Kidney epithelial cell (primary cell): Measurements from ENCODE around the gene SFTA2. TPM values are rescaled to one million over a fixed set of nuclear protein-coding genes. Genes with fewer than 3 reads are reported as not detected.

Experiments used
- DNase-seq: peaks from one replicate; pipeline ENCODE4 v3.0.0-alpha.2; 2010; ENCODE audit warnings: low read depth
- H3K27me3 ChIP-seq: 2 replicates; pipeline ENCODE4 v1.6.0; 2011; ENCODE audit warnings: low read length; ENCODE audit not compliant: control insufficient read depth, insufficient read depth
- H3K36me3 ChIP-seq: 2 replicates; pipeline ENCODE4 v1.5.1; 2011; ENCODE audit warnings: low read length; ENCODE audit not compliant: control insufficient read depth, insufficient read depth
- H3K4me3 ChIP-seq: 2 replicates; pipeline ENCODE4 v1.5.1; 2011; ENCODE audit warnings: low read depth, mild to moderate bottlenecking, control low read depth, low read length
- CTCF ChIP-seq: IDR thresholded peaks from 2 replicates; pipeline ENCODE4 v1.5.1; 2011; ENCODE audit warnings: mild to moderate bottlenecking, moderate library complexity, low read length, control low read depth, inconsistent platforms; ENCODE audit not compliant: insufficient read depth, poor library complexity, severe bottlenecking
- total RNA-seq: library from RNA; depleted of rRNA; stranded (reverse); fragments of >200 nt; gene quantifications from 2 replicates; pipeline ENCODE4 v1.2.3, GENCODE V29; 2015

SFTA2 gene
- 1.0 TPM in 1 of 2 replicates, not detected in the other for total RNA-seq

DNA sequence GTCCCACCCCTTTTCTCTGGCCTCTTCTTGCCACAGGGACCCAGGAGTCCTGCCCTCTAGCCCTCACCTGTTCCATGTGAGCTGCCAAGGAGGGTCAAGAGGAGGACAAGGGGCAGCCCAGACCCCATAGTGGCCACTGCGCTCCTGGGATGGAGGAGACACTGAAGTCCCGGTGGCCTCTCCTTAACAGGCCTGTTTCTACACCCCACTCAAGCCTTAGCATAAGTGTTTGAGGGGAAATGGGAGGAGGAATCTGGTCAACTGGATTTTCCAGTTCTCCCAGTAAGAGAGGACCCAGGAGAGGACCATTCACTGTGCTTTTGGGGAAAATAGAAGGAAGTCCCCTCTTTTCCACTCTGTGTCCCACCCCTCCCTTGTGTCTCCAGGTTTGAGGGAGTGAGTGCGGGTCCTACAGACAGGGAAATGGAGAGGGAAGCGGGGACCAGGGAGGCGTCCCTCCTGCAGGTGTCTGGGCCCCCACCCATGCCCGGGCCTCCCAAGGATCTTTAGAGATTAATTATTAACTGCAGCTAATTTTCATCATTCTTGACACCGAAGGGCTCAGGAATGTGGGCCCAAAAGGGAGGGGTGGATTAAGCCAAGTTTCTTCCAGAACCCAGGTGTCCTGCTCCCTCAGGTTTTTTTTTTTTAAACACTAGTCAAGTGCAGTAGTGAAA is at the start of gene SFTA2:
Gene SFTA2, minus strand, starts transcription at position 202 of the 677 bp plus-strand sequence. Its CDS starts 74 bp downstream, at position 128.
- Histone ChIP-seq H3K27me3 (no peaks in the 10 kb centered on the region), H3K4me3 (no peak within 1 kb of the TSS), H3K36me3 (no peaks in the 10 kb centered on the region)
- no peak for TF ChIP-seq CTCF
- DNase-seq: no peak

- Histone ChIP-seq H3K27me3 (no peaks in the 10 kb centered on the region), H3K36me3 (no peaks in the 10 kb centered on the region), H3K4me3 (no peak overlapping the region)
- DNase-seq: no peak
- TF ChIP-seq CTCF: no peak
Measured at GRCh38 chr6:30979690-30980089, 47.7 kb upstream of the SFTA2 start.

DNA sequence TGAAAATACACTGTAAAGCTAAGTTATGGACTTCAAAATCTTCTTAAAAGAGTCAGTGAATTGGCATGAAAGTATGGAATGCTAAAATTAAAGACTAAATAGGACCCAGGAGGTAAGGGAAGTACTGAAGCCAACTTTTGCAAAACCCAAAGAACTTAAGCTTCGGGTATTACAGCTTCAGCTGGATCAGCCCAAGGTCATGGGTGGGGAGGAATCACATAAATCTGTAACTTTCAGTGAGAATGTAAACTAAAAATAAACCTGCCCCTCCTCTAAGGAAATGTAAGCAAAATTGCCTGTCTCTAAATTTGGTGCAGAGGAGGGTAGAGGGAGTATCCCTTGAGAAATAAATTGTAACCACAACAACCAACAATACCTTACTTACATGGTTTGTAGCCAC is 47.2 kb upstream of the SFTA2 start:
- H3K27me3 ChIP-seq: no peaks in the 10 kb centered on the region
- no peak overlapping the region for H3K4me3 ChIP-seq
- DNase-seq: no peak
- no peaks in the 10 kb centered on the region for H3K36me3 ChIP-seq
- TF ChIP-seq CTCF: no peak

- no peaks in the 10 kb centered on the region for H3K36me3 ChIP-seq
- no peaks in the 10 kb centered on the region for H3K27me3 ChIP-seq
- TF ChIP-seq CTCF: no peak
- no peak overlapping the region for H3K4me3 ChIP-seq
- no peak for DNase-seq
Measured at GRCh38 chr6:30974490-30975252, 42.7 kb upstream of the SFTA2 start.

- no peaks in the 10 kb centered on the region for H3K27me3 ChIP-seq
- DNase-seq: no peak
- no peak for TF ChIP-seq CTCF
- no peaks in the 10 kb centered on the region for H3K36me3 ChIP-seq
- no peak overlapping the region for H3K4me3 ChIP-seq
Measured at GRCh38 chr6:30972816-30973215, 40.8 kb upstream of the SFTA2 start.
